OCI-M1 (cell line): ENCODE measurements around the gene BCO2.

Experiments
- DNase-seq: peaks from one replicate; lab custom pipeline; 2025; lab: John Stamatoyannopoulos, UW

The BCO2 gene

DNA sequence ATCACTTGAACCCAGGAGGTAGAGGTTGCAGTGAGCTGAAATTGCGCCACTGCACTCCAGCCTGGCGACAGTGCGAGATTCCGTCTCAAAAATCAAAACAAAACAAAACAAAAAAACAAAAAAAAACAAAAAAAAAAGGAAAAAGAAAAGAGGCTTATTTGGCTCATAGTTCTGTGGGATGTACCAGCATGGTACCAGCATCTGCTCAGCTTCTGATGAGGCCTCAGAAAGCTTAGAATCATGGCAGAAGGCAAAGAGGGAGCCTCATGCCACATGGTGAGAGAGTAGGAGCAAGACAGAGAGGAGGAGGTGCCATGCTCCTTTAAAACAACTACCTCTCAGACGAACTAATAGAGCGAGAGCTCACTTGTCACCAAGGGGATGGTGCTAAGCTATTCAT, 40.3 kb downstream of the BCO2 start:
- no peak for DNase-seq

DNA sequence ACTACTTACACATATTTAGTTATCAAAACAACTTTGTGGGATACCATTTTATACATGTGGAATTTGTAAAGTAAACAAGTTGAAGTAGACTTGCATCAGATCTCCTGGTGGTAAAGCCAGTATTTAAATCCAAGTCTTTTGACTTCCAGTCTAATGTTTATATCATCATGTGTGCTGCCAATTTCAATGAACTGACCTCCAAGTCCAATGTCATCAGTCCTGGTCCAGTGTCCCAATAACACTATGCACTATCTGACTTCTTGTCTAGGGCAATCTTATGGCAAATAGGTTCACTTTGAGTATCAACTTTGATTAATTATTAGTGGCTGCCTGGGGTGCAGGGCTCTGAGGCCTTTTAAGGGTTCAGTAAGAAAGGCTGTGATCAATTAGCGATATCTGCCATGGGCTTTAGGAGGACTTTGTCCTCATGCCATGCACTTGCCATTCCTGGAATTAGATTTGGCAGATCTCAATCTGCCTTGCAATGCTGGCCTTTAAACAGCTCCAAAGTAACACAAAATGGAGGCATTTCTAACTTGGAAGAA, 41.3 kb downstream of the BCO2 start:
- no peak for DNase-seq

DNA sequence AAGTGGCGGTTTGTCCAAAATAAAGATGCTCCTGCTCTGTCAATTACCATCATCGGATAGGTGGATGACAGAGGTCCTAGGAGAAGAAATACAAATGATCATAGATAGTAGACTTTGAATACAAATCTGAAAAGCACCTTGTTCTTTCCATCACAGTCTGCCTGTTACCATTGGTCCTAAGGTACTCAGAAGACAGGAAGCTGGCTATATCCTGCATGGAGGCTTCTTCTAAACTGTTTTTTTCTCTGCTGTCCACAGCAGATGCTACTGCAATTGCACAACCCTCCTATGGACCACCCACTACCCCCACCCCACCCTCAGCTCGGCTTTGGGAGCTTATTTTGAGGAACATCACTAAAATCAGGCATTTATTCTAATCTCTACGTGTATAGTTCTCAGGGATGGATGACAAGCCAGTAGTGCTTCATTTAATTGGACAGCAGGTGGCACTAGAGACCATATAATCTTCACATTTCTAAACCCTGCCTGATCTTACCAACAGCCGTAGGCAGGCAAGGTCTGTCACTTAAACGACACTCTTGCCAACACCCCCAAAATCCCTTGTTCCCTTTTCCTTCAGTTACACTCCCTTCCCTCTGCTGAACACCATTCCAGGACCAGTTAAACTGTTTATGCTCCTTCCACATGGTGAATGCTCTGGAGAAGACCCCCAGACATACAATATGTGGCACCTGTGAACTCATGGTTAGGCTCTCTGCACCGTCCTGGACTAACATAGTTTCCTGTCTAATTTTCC, 44.3 kb downstream of the BCO2 start:
- peak; percentile 92 for DNase-seq

DNA sequence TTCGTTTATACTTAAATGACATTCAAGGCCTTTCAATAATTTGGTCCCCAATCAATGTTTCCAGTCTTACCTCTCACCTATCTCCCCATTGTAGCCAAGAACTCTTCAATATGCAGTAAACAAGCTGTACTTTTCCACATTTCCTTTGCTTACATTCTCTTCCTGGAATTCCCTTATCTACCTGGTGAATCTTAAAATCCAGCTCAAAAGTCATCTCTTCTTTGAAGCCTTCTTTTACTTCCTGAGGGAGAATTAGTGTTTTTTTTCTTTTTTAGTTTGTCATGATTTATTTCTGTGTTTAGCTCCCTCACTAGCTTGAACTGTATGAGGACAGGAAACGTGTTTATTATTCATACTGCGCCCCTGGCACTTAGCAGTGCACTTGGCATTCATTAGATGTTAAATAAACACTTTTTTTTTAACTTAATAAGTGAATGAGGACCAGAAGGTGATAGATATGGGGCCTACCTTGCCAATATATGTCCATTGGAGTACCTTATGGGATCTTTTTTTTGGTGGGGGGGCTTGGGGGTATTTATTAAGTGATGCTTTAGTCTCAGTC, 46.0 kb downstream of the BCO2 start:
- no peak for DNase-seq

DNA sequence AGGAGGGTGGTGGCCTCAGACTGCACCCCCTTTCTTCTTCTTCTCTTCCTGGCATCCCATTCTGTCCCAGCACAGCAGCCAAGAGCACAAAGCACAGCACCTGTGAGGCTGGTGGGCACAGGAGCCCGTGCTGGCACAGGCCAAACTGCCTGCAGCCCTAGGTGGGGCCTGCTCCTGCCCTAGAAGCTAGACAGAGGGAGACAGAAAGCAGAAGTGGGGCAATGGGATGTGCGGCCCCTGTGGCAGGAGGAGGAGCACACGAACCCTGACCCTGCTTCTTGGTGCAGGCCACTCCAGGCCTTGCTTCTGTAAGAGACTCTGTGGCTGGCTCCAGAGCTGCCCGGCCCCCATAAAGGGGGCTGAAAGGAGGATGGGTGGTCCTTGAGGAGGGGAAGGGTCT, 47.0 kb downstream of the BCO2 start:
- no peak for DNase-seq

DNA sequence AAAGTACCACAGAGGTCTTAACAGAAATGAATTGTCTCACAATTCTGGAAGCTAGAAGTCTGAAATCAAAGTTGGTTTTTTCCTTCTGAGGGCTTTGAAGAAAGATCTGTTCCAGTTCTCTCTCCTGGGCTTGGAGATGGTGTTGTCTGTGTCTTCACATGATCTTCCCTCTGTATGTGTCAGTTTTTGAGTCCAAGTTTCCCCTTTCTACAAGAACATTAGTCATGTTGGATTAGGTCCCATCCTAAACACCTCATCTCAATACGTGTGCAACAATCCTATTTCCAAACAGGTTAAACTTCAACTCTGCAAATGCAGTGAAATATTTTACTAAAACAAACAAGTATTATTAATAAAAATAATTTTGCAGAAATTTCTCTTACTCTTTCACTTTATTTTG, 47.8 kb downstream of the BCO2 start:
- DNase-seq = no peak

DNA sequence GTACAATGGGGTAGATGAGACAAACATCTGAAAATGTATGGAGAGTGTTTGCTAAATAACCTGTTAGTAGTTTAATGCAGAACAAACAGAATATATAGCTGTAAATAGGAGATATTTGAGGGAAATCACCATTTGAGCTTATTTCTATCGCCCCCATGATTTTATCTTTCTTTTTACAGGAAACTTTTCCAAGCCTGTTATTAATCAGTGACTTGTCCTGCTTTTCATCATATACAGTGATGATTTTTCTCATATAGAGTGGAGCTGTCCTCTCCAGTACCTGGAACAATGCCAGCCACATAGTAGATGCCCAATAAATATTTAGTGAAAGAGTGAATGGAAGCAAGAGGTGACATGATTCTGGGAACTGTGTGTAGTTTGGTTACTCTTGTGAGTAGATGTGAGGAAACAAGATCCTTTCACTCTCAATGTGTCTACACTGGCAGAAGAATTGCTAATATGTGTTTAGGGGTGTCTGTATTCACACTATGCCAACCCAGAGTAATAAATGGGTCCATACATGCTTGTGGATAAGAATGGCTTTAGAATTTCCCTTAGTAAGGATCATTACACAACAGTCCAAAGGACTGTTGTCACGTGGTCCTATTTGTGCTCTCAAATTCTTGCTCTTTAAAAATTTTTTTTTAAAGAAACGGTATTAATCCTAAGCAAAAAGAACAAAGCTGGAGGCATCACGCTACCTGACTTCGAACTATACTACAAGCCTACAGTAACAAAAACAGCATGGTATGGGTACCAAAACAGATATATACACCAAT, 48.6 kb downstream of the BCO2 start:
- DNase-seq = no peak

DNA sequence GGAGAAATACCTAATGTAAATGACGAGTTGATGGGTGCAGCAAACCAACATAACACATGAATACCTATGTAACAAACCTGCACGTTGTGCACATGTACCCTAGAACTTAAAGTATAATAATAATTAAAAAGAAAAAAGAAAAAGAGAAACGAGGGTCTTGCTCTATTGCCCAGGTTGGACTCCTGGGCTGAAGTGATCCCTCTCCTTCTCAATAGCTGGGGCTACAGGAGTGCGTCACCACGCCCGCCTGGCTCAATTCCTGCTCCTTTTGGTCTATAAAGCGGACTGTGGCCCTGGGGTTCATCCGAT, 50.4 kb downstream of the BCO2 start:
- no peak for DNase-seq

DNA sequence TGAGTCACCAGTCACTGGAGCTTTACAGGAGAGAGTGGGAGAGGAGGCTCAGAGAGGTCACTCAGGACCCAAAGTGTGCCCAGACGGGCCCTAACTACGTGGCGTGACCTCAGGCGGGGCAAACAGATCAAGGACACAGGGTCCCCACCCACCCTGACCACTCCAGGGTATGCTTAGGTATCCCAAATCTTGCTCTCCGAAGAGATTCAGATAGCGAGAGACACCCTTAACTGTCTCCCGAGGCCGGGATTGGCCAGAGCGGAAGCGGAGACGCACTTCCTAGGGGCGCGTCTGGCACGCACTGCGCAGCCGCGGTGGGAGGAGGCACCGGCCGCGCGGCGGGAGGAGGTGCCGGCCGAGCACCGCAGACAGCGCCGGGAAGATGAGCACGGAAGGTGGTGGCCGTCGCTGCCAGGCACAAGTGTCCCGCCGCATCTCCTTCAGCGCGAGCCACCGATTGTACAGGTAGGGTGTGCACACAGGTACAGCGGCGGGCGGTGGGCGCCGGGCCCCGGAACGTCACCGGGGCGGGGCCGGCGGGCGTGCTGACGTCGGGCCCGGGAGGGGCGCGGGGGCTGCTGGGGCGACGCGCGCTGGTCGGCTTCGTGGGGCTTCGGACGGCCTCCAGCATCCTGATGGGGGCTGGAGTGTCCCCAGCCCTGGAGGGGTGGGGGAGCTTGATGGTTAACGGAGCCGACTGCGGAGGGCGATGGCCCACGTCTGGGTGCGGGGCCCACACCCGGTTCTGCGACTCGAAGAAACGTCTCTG, 50.9 kb downstream of the BCO2 start, which contains the start of gene PTS:
TSS of gene PTS (plus strand) at position 367 of the 769 bp plus-strand sequence. CDS start at position 383, 16 bp downstream.
- DNase-seq = peak; percentile 96

DNA sequence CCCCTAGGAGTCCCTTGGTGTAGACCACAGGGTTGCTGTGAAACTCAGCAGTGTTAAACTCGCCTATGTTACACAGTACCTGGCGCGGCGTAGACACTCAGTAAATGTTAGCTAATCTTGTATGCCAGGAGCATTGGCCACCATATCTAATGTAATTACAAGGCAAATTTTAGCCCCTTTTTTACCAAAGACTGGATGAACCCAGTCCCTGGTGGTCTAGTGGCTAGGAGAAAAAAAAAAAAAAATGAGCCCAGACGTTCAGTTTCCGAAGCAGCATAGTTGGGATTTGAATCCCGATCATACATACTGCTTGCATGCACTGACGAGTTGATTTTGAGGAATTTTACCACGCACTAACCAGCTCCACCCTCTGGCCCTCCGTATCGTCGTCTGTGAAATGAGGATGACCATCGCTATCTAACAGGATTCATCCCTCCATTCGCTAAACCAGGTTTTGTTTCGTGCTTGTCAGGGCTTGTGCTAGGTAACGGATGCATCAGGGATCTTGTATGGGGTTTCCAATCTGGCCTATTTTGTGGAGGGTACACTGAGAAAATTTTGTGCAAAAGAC, 51.6 kb downstream of the BCO2 start:
- DNase-seq = peak; percentile 76

DNA sequence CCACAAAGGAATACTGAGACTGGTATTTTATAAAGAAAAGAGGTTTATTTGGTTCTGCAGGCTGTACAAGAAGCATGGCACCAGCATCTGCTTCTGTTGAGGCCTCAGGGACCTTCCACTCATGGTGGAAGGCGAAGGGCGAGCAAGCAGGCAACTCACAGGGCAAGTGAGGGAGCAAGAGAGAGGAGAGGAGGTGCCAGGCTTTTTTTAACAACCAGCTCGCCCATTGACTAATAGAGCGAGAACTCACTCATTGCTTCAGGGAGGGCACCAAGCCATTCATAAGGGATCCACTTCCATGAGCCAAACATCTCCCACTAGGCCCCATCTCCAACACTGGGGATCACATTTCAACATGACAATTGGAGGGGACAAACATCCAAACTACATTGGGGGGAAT, 52.2 kb downstream of the BCO2 start:
- DNase-seq = no peak

DNA sequence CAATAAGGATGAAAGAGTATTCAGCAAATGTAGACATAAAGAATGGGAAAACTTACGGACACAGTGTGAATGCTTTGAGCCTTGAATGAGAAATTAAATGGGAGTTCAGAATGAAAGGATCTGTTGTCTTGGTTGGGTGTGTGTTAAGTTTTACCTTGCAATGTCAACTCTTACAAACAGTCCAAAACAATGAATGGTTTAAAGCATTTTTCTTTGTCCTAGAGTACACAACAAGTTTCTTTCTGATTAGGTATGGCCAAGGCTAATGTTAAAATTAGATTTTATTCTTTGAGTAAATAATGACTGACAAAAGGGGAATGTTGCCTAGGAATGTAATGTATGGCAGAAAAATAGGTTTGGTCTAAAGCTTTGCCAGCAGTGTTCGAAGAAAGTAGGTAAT, 53.4 kb downstream of the BCO2 start:
- DNase-seq = no peak

DNA sequence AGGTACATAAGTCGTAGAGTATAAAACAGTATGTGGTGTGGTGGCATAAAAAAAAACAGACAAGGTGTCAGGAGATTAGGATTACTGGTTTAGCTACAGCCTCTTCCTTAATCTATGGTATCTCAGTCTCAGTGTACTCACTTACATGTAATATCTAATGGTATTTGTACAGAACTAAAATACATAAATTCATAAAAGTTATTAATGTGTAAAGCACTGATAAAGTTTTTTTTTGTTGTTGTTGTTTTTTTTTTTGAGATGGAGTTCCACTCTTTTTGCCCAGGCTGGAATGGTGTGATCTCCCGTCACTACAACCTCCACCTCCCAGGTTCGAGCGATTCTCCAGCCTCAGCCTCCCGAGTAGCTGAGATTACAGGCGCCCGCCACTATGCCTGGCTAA, 53.8 kb downstream of the BCO2 start:
- DNase-seq = no peak

DNA sequence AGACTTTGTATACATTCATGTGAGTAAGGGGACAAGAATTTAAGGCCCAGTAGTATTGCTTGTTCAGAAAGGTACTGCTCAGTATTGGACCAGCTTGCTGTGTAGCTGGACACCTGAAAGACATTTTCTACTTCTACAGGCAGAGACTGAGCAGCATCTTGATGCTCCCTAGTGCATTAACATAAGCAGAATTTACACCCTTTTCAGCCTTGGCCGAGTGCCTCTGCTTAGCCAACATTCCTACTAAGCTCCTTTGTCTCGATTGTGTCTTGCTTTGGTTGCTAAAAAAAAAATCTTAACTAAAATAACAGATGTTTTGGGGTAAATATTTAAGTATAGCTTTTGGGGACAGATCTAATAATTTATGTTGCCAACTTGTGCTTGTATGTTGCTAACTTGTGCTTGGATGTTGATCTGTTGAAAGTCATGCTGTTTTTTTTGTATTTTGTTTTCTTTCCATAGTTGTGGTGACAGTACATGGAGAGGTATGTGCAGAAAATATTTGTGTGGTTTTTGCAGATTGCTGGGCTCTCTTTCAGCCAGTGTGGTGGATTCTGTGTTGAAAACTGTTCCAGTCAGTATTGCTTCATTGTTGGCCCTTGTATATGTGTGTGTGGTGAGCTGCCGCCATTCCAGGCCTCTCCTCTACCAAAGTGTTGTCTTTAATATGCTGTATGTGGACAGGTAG, 54.6 kb downstream of the BCO2 start:
- no peak for DNase-seq

DNA sequence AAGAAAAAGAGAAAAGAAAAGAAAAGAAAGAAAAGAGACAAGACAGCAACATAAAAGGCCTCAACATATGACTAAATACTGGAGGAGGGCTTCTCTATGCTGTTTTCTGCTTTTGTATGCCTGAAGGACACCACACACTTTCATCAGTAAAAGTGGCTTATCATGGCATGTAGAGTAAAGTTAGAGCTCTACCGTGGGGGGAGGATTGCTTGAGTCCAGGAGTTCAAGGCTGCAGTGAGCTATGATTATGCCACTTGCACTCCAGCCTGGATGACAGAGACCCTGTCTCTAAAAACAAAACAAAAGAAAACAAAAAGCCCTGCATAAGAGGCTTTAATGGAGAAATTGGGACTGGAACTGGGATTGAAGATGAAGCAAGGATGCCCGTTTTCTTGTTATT, 56.6 kb downstream of the BCO2 start:
- no peak for DNase-seq

DNA sequence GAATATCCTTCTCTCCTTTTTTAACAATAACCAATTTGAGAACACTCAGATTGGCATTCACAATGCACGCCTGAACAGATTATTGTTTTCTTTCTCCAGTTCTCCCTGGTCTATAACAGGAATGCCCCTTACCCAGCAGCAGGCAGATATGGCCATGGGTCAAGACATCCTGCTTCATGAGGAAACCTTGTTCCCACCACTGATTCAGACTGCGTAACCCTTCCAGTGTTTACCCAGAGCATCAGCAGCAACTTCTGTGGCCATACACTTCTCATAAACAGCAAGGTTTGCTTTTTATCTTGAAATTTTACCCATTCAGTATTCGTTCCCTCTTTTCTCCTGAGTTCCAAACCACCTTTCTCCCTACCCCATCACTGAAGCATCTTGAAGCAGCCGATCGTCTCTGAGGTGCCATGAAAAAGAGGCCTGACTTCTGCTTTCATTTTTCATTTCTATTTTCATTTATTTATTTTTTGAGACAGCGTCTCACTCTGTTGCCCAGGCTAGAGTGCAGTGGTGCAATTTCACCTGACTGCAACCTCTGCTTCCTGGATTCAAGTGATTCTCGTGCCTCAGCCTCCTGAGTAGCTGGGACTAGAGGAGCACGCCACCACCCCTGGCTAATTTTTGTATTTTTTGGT, 60.6 kb downstream of the BCO2 start:
- no peak for DNase-seq

DNA sequence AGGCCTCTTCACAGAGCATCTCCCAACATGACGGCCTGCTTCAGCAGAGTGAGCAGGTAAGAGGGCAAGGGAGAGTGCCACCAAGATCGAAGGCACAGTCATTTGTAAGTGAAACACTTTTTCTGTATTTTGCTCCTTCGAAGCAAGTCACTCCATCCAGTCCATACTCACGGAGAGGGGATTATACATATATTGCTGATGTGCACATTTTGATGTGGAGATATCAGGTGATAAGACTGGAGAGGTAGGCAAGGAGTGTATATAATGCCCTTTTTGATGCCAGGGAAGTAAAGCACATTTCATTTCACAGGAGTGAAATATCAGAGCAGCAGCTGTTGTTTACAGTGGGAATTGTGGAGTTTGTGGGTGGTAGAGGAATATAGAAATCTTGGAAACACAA, 62.1 kb downstream of the BCO2 start:
- DNase-seq = no peak

DNA sequence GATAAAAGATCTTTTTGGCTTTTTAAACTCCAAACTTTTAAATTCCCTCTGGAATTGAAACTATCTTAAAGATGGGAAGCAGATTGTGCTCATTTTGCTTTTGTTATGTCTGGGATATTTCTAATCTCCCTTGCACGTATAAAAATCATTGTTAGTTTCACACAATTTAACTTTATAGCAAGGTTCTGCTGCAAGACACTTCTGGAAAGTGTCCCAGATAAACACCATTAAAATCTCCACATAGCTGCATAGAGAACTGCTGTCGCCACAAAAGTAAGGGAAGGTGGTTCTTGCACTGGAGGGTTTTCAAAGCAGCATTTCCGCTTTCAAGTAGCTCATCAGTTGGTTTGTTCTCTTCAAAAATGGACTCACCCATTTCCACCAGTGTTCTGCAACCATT, 62.7 kb downstream of the BCO2 start:
- DNase-seq = no peak

DNA sequence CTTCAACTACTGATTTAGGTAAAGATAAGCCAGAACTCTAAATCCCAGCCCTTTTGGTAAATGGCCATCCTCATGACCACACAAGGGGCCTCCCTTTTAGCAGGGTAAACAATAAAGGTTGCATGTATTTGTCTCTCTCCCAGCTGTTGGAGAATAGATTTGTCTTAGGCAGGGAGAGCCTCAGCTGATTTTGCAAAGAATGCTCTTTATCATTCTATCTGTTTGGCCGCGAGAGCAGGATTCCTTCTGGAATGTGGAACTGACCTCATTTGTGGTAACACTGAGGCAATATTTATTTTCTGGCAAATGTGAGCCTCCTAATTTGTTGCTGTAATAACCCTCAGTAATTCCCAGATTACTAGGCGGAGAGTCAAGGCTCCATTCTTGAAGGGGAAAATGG, 66.2 kb downstream of the BCO2 start:
- DNase-seq = no peak

DNA sequence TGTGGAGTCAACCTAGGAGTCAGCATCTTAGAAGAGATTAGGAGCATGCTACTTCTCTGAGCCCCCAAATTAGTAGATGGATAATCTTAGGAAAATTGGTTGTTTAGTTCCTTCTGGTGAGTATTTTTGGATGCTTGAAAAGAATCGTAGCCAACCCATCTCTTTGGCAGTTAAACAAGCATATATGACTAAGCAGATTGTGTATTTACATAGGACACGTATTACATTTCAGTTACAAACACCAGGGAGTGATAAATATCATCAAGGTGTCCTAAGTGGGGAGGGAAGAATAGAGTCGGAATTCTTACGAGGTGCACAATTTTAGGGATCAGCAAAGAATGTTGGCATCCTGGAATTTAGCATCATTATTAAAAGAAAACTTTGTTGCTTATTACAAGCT, 71.9 kb downstream of the BCO2 start:
- no peak for DNase-seq

DNA sequence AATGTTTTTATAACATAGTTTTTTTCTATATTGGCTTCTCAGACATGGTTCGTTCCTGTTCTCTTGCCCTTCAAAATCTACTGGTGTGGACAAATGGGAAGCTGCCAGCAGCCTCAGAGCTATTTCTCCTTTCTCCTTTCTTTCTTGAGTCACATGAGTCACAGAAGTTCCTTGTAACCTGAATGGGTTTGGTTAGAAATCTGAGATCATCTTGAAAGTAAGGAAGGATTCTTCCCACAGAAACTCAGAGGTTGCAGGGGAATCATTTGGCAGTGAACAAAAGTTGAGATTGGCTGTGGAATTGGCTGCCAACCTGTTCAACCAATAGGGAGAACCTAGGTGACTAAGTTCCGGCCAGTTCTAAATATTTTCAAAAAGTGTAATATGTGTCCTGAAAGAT, 72.9 kb downstream of the BCO2 start:
- peak; percentile 30 for DNase-seq
